ENCODE results near the gene SLC24A3.

SLC24A3 gene

GRCh38 chr20:19419396-19419795 lies 207.0 kb downstream of the SLC24A3 start:
- in situ Hi-C loops (cut with MboI; ENCODE audit: low sequenced_read_pairs) = no loop called here

DNA sequence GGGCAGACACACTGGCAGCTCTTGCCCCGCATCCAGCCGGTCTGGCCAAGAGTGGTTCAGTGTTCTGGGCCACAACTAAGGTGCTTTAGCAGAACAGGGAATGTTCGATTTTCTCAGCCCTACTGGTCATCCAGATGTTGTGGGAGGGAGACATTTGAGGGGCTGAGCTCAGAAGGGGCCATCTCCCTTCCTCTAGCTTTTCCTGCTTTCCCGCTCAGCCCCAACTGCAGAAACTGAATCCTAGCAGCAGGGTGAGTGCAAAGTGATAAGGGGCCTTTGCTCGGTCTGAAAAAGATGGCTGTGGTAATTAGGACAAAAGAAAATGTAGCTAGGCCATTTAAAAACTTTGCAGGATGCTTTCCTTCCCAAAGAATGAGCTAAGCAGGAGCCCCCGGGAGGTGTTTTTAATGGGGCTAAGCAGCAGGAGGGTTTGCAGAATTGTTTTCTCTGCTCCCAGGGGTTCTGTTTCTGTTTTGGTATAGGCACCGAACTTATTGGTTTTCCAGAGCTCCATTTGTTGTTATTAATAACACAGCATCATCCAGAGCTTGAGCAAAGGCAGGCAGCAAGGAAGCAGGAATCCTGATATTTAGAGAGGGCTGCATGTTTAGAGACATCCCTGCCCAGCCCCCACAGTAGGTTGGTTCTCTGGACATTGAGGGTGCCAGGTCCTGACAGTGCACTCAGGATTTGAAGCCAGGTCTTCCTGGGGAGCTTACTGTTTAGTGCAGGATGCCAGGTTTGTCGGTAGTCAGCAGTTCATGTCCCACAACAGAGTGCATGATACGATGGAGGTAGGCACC lies 210.9 kb downstream of the SLC24A3 start:
- in situ Hi-C loops (cut with MboI; ENCODE audit: low sequenced_read_pairs) = no loop called here

DNA sequence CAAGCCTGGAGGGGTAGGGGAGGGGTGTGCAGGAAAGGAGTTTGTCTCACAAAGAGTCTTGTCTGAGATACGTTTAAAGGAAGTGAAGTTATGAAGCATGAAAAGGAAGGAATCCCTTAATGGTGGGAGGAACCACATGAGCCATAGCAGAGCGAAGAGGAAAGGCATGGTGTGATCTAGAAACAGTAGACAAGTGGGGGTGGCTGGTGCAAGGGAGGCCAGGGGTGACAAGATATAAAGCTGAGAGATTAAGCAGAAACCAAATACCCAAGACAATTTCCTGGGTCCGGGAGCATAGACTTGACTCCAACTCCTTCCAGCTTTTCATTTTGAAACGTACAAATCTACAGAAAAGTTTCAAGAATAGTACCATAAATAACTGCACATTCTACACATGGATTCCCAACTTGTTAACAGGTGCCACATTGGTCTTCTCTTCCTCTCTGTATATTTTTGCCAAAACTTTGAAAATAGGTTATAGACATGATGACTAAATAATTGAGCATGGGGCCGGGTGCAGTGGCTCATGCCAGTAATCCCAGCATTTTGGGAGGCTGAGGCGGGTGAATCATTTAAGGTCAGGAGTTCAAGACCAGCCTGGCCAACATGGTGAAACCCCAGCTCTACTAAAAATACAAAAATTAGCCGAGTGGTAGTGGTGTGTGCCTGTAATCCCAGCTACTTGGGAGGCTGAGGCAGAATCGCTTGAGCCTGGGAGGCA lies 211.6 kb downstream of the SLC24A3 start:
- in situ Hi-C loops (cut with MboI; ENCODE audit: low sequenced_read_pairs) = no loop called here

GRCh38 chr20:19426356-19426755 lies 213.9 kb downstream of the SLC24A3 start:
- in situ Hi-C loops (cut with MboI; ENCODE audit: low sequenced_read_pairs) = no loop called here

- in situ Hi-C loops (cut with MboI; ENCODE audit: low sequenced_read_pairs) = no loop called here
Measured at GRCh38 chr20:19427480-19427879, 215.0 kb downstream of the SLC24A3 start.

DNA sequence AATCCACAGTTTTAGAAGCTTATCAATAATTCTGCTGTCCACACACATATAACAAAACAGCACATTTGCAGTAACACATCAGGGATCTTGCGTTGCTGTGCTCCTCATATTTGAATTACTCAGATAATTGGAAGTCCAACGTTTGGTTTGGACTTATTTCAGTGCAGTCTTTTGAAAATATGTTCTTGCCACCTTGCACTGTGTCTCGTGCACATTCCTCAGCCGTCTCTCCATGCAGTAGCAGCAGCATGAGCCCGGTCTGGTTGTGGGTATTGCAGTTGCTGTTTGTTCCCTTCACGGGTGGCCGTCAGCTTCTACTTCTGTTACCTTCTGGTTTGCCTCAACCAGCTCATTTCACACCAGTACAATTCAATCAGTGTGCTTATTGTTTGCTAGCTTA lies 215.5 kb downstream of the SLC24A3 start:
- in situ Hi-C loops (cut with MboI; ENCODE audit: low sequenced_read_pairs) = no loop called here

DNA sequence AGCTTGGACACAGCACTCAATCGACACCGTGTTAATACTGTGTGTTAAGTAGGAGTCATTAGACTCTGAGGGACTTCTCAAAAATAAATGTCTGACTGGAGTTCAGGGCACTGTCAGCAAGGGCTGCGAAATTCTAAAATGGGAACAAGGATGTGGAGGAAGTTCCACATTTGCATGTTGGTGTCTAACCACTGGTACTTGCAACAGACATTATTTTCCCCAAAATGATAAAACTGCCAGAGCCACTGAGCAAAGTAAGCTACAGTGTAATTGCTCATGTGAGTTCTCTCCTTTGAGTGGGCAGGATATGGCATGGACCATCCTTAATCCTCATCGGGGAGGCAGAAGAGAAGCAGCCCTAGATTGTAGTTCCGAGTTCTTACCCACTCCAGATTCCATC lies 215.9 kb downstream of the SLC24A3 start:
- in situ Hi-C loops (cut with MboI; ENCODE audit: low sequenced_read_pairs) = no loop called here

GRCh38 chr20:19429538-19429937 lies 217.1 kb downstream of the SLC24A3 start:
- in situ Hi-C loops (cut with MboI; ENCODE audit: low sequenced_read_pairs) = no loop called here

DNA sequence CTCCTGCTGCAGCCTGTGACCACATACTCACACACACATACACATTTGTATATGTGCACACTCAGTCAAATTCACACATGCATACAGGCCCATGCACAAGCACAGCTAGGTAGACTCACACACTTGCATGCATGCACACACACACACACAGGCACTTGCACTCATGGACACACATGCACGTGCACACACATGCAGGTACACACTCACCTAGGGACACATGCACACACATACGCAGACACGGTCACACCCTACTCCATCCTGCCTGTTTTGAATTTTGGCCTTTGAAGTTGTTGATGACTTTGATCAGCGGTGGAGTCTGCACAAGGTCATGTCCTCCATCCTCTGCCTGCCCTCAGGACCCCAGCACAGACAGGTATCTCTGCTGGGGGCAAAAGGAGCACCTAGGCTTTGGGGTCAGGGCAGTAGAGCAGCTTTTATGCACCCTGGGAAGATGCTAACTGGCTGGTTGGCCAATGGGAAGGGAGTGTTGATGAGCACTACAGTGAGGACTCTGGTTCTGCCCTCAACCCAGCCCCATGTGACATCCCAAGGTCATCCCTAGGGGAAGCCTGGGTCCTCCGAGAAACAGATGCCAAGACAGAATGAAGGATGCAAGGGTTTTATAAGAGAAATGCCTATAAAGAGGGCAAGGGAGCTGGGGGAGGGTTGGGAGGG lies 218.3 kb downstream of the SLC24A3 start:
- in situ Hi-C loops (cut with MboI; ENCODE audit: low sequenced_read_pairs) = no loop called here

DNA sequence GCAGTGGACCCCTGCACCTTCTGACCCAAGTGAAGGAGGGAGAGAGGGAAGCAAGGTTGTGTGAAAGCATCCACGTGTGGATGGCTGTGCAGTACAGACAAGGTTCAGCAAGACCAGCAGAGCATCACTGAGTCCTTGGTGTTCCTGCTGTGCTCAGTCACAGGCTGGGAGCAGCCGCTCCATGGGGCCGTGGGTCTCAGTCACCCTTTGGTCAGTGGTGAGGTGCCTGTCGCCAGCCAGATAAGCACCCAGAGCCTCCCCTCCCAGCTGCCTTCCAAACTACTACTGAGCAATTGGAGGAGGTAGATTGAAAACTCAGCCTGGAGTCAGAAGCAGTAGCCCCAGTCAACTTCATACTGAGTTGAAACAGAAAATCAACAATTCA lies 218.9 kb downstream of the SLC24A3 start:
- in situ Hi-C loops (cut with MboI; ENCODE audit: low sequenced_read_pairs) = no loop called here

- in situ Hi-C loops (cut with MboI; ENCODE audit: low sequenced_read_pairs) = no loop called here
Measured at GRCh38 chr20:19431906-19432305, 219.5 kb downstream of the SLC24A3 start.

DNA sequence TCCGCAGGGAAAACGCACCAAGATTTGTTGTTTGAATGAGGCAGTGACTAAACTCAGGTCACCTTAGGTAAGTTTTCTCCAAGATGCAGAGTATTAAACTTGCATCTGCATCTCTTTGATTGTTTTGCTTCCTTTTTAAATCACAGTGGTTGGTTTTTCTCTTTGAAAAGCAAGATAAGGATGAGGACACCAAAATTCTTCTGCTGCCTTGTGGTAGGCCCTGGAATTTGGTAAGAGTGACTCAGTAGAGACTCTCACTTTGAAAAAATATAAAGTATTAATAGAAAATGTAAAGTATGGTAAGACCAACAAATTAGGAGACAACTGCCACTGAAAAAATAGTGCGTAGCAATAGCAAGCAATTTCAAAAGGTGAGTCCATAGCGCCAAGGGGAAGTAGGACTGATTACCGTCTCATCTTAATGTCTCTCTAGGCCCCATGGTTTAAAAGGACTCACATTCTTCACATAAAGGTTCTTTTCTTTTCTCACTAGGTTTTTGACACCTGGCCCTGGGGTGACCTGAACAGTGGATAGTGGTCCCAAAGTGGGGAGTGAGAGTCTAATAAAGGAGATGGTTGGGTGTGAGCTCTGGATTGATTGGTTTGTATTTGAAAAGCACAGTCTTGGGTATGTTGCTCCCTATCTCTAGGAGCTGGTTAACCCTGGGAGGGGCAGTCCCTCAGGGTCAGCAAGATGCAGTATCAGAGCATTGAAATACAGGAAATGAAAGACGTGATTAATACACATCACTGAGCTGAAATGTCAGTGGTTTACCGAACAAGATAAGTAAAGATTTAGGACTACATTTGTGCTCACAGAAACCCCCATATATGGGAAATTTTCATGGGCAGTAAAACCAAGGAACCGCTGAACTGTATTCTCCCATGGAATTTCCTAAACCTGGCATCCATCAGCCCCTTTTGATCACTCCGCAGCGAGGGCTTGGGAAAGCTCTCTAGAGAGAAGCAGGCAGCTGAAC lies 221.2 kb downstream of the SLC24A3 start:
- in situ Hi-C loops (cut with MboI; ENCODE audit: low sequenced_read_pairs) = no loop called here

- in situ Hi-C loops (cut with MboI; ENCODE audit: low sequenced_read_pairs) = no loop called here
Measured at GRCh38 chr20:19435316-19435715, 222.9 kb downstream of the SLC24A3 start.

- in situ Hi-C loops (cut with MboI; ENCODE audit: low sequenced_read_pairs) = no loop called here
Measured at GRCh38 chr20:19435821-19436220, 223.4 kb downstream of the SLC24A3 start.

GRCh38 chr20:19438488-19438887 lies 226.0 kb downstream of the SLC24A3 start:
- in situ Hi-C loops (cut with MboI; ENCODE audit: low sequenced_read_pairs) = no loop called here

DNA sequence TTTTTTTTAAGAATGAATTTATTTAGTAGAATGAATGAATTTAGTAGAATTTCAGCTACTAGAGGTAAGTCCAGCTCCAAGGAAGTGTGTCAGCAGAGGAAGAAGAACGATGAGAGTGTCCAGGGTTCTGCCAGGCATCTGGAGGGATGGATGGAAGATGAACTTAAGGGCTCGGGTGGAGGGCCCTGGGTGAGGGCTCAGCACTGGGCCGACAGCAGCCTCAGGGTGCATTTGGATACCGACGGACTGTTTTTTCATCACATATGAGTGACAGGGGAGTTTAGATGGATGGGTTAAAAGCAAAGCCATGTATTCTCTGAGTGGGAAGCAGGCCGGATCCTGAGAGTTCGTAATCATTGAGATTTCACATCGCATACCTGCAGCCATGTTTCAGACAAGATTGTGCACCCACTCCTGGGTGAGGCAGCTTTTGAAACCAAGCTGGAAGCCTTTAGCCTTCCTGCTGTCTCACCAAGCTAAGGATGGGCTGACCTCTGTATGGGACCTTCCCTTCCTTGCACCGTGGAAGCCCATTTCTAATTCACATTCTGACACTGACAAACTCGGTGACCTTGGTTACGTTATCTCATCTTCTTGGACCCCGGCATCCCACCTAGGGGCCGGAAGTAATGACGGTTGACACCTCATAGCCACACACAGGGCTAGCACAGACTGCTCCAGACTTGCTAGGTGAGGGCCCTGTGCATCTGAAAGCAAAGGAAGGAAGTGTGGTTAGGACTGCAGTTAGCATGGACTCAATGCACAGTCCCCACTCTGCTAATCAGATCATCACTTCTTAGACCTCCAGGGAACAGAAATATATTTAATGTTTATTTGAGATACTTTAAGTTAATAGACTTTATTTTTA lies 228.5 kb downstream of the SLC24A3 start:
- in situ Hi-C loops (cut with MboI; ENCODE audit: low sequenced_read_pairs) = no loop called here

- in situ Hi-C loops (cut with MboI; ENCODE audit: low sequenced_read_pairs) = no loop called here
Measured at GRCh38 chr20:19446246-19446645, 233.8 kb downstream of the SLC24A3 start.

DNA sequence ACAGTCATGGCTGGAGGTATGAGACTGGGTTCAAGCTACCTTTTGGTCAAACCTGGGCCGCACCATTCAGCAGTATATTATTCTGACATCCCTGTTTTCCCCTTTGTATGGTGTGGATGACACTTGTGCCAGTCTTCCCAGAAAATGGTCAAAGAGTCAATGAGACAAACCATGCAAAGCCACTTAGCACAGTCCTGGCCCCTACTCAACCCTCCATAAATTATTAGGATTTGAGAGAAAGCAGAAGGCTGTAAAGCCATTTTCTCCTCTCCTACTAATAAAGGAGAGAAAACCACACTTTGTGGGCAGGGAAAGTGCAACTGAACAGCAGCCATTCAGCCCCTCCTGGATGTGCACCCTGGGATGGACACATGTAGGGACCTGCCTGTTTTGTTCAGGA lies 236.2 kb downstream of the SLC24A3 start:
- in situ Hi-C loops (cut with MboI; ENCODE audit: low sequenced_read_pairs) = no loop called here

DNA sequence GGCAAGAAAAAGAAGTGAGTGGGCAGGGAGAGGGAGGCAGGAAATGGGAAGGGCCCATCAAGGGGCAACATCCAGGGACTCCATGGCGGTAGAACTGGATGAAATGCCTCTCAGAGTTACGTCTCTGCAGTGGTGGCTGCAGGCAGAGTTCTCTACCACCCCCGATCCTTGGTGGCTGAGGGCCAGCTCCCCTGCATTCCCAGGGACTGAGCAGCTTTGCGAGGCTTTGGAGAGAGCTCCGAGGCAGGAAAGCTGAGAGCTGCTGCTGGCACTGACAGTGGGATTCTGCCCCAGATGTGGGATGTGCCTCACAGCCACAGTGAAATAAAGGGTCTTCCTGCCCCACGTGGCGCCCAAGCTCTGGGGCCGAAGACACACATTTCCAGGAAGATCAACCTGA lies 236.6 kb downstream of the SLC24A3 start:
- in situ Hi-C loops (cut with MboI; ENCODE audit: low sequenced_read_pairs) = no loop called here
